Prostate gland (tissue), 2 donors: ENCODE results near the gene HYPK. TPM values are rescaled to one million over a fixed set of nuclear protein-coding genes. Genes with fewer than 3 reads are reported as not detected.

ENCODE experiments used
- DNase-seq: peaks from one replicate; pipeline ENCODE4 v3.0.0-alpha.2; 2019; ENCODE audit warnings: low spot score
- H3K27ac ChIP-seq, 2 donors: fragments of 200-600 bp; sonication (generic); 2 replicates each; pipeline ENCODE4 v1.5.1; 2017 to 2019
- H3K27me3 ChIP-seq: fragments of 200-600 bp; sonication (generic); replicated peaks from 2 replicates; pipeline ENCODE4 v1.5.1; 2019; ENCODE audit not compliant: insufficient read depth
- H3K36me3 ChIP-seq, 2 donors: fragments of 200-600 bp; sonication (generic); 1 replicate in 1 of 2; 2 replicates in 1 of 2; pipeline versions ENCODE4 v1.5.1 to v1.8.1; 2017 to 2019
- H3K4me1 ChIP-seq: fragments of 200-600 bp; sonication (generic); replicated peaks from 2 replicates; pipeline ENCODE4 v1.5.1; 2019
- H3K4me3 ChIP-seq, 2 donors: fragments of 200-600 bp; sonication (generic); 2 replicates each; pipeline ENCODE4 v1.5.1; 2017 to 2019
- H3K9me3 ChIP-seq: fragments of 200-600 bp; sonication (generic); 2 replicates; pipeline ENCODE4 v1.5.1; 2017
- CTCF ChIP-seq, 4 experiments: fragments of 200-600 bp in 2 of 4; fragments of 450-650 bp in 2 of 4; sonication (generic) in 2 of 4; IDR thresholded peaks; 1 replicate in 3 of 4; 2 replicates in 1 of 4; pipeline ENCODE4 v1.5.1; 2016 to 2019; ENCODE audit warnings: antibody characterized with exemption in 4 of 4, mild to moderate bottlenecking in 2 of 4, moderate library complexity in 2 of 4
- POLR2A ChIP-seq: fragments of 450-650 bp; IDR thresholded peaks from one replicate; pipeline ENCODE4 v1.6.1; 2016; ENCODE audit warnings: antibody characterized with exemption, mild to moderate bottlenecking
- POLR2AphosphoS5 ChIP-seq: sonication (generic); formaldehyde crosslinking; IDR thresholded peaks from one replicate; pipeline ENCODE4 v1.6.1; 2017; ENCODE audit warnings: antibody characterized with exemption
- WGBS: methylation state at CpG from one replicate; pipeline ENCODE4 v1.1.5; 2018; 5-methylcytosine and 5-hydroxymethylcytosine counted together
- intact Hi-C: fragments of 100-400 bp; cut with DNase I; formaldehyde crosslinking; loops from one replicate; pipeline ENCODE4 v1.14.2; 2022
- total RNA-seq, 2 donors: library from RNA; depleted of rRNA; stranded (reverse); fragments of >200 nt; gene quantifications; one replicate each; pipeline ENCODE4 v1.1.0, GENCODE V29; 2016

HYPK gene
- total RNA-seq, 2 donors from 2014 or later = 10.9 to 19.9 TPM

GRCh38 chr15:43775411-43775965 is 24.9 kb upstream of the HYPK start:
- intact Hi-C loops = no loop called here
- Histone ChIP-seq H3K4me1 (no peaks in the 10 kb centered on the region), H3K27me3 (no peaks in the 10 kb centered on the region), H3K9me3 (no peaks in the 10 kb centered on the region), H3K4me3 (no peak overlapping the region), H3K36me3 (peaks cover 2 to 6% of the 10 kb centered on the region in 2 donors), H3K27ac (peak overlapping the region; percentile 93 to 97)
- TF ChIP-seq POLR2A (no peak), POLR2AphosphoS5 (peak; percentile 75), CTCF (IDR thresholded peaks at IDR 0.05) (peak in 3 of 4 experiments; percentile 43 to 49 (median 44))
- 100% methylated on average over 1 of the region's 1 CpG for WGBS
- DNase-seq = peak; percentile 62

- no peaks in the 10 kb centered on the region for H3K4me1 ChIP-seq
- no peaks in the 10 kb centered on the region for H3K27me3 ChIP-seq
- intact Hi-C loops = no loop called here
- TF ChIP-seq POLR2AphosphoS5 = no peak
- TF ChIP-seq POLR2A = no peak
- no peak for TF ChIP-seq CTCF (IDR thresholded peaks at IDR 0.05)
- H3K27ac ChIP-seq = peak overlapping the region; percentile 93 to 97
- H3K36me3 ChIP-seq = no peaks in the 10 kb centered on the region
- DNase-seq = no peak
- WGBS = 36% methylated on average over 28 of the region's 35 CpGs
- peak overlapping the region; percentile 54 to 56 for H3K4me3 ChIP-seq
- H3K9me3 ChIP-seq = no peaks in the 10 kb centered on the region
These were observed 24.2 kb upstream of the HYPK start for GRCh38 chr15:43776101-43776717.

GRCh38 chr15:43776718-43777266 is 23.6 kb upstream of the HYPK start, which contains the start of gene ELL3:
TSS of gene ELL3 (minus strand) at chr15:43776966. CDS start at chr15:43776901, 65 bp downstream.
- Histone ChIP-seq H3K4me3 (peak within 1 kb of the TSS; percentile 54 to 56), H3K4me1 (no peaks in the 10 kb centered on the region), H3K27ac (peak within 1 kb of the TSS; percentile 93 to 97), H3K27me3 (no peaks in the 10 kb centered on the region), H3K9me3 (no peaks in the 10 kb centered on the region), H3K36me3 (no peaks in the 10 kb centered on the region)
- peak; percentile 83 for DNase-seq
- 2% methylated on average over 35 of the region's 41 CpGs for WGBS
- TF ChIP-seq POLR2A = peak; percentile 83
- TF ChIP-seq POLR2AphosphoS5 = no peak
- intact Hi-C loops = no loop called here

- no peaks in the 10 kb centered on the region for H3K27me3 ChIP-seq
- H3K9me3 ChIP-seq = no peaks in the 10 kb centered on the region
- H3K36me3 ChIP-seq = no peaks in the 10 kb centered on the region
- intact Hi-C loops = no loop called here
- peak; percentile 71 for DNase-seq
- H3K4me1 ChIP-seq = no peaks in the 10 kb centered on the region
- WGBS = 2% methylated on average over 31 of the region's 31 CpGs
- peak overlapping the region; percentile 93 to 97 for H3K27ac ChIP-seq
- peak overlapping the region; percentile 54 to 56 for H3K4me3 ChIP-seq
- TF ChIP-seq POLR2AphosphoS5 (no peak), POLR2A (peak; percentile 37), CTCF (IDR thresholded peaks at IDR 0.05) (peak; percentile 32 to 88 (median 64))
These were observed 23.0 kb upstream of the HYPK start for GRCh38 chr15:43777267-43777914.

GRCh38 chr15:43779016-43779415 is 21.4 kb upstream of the HYPK start:
- Histone ChIP-seq H3K27ac (no peak overlapping the region), H3K36me3 (no peaks in the 10 kb centered on the region), H3K9me3 (no peaks in the 10 kb centered on the region), H3K27me3 (no peaks in the 10 kb centered on the region), H3K4me1 (no peaks in the 10 kb centered on the region), H3K4me3 (no peak overlapping the region)
- no peak for TF ChIP-seq POLR2AphosphoS5
- no peak for TF ChIP-seq CTCF (IDR thresholded peaks at IDR 0.05)
- no peak for TF ChIP-seq POLR2A
- DNase-seq = no peak
- 92% methylated on average over 1 of the region's 1 CpG for WGBS
- intact Hi-C loops = no loop called here
